Chondrocyte (in vitro differentiated cells): ENCODE results near the gene CTRB1. TPM values are rescaled to one million over a fixed set of nuclear protein-coding genes. Genes with fewer than 3 reads are reported as not detected.

ENCODE experiments used
- DNase-seq: peaks from one replicate; pipeline ENCODE4 v3.0.0; 2021; ENCODE audit warnings: mixed read lengths, low spot score
- H3K27ac Mint-ChIP-seq: one replicate; pipeline ENCODE4 v1.8.0; 2021; ENCODE audit warnings: mild to moderate bottlenecking, moderate library complexity, mixed read lengths; ENCODE audit not compliant: unreplicated experiment
- H3K27me3 Mint-ChIP-seq: 2 replicates; pipeline ENCODE4 v1.8.0; 2021; ENCODE audit warnings: low read depth, mixed read lengths
- H3K36me3 Mint-ChIP-seq: 2 replicates; pipeline ENCODE4 v1.8.0; 2021; ENCODE audit warnings: low read depth, mixed read lengths
- H3K4me1 Mint-ChIP-seq: 2 replicates; pipeline ENCODE4 v1.8.0; 2021; ENCODE audit warnings: low read depth, mild to moderate bottlenecking, mixed read lengths
- H3K4me3 Mint-ChIP-seq: one replicate; pipeline ENCODE4 v1.8.0; 2021; ENCODE audit warnings: mild to moderate bottlenecking, moderate library complexity, mixed read lengths; ENCODE audit not compliant: unreplicated experiment
- H3K9me3 Mint-ChIP-seq: 2 replicates; pipeline ENCODE4 v1.8.0; 2021; ENCODE audit warnings: low read depth, mixed read lengths
- CTCF ChIP-seq: fragments of 200-600 bp; sonication (generic); IDR thresholded peaks from 2 replicates; pipeline ENCODE4 v1.5.0; 2021; ENCODE audit warnings: antibody characterized with exemption, mild to moderate bottlenecking, moderate library complexity
- total RNA-seq: library from RNA; stranded (reverse); gene quantifications from 3 replicates; pipeline ENCODE4 v1.2.1, GENCODE V29; 2021

Gene CTRB1
- total RNA-seq, 1 donor from 2014 or later = not detected

GRCh38 chr16:75225678-75226515 lies 7.1 kb downstream of the CTRB1 start:
- peaks cover 8% of the 10 kb centered on the region for H3K4me1 Mint-ChIP-seq
- peaks cover 13% of the 10 kb centered on the region for H3K36me3 Mint-ChIP-seq
- no peaks in the 10 kb centered on the region for H3K9me3 Mint-ChIP-seq
- peak overlapping the region; percentile 43 for H3K27ac Mint-ChIP-seq
- TF ChIP-seq CTCF = no peak
- no peak for DNase-seq
- H3K4me3 Mint-ChIP-seq = no peak overlapping the region
- no peaks in the 10 kb centered on the region for H3K27me3 Mint-ChIP-seq

- peaks cover 19% of the 10 kb centered on the region for H3K36me3 Mint-ChIP-seq
- no peaks in the 10 kb centered on the region for H3K27me3 Mint-ChIP-seq
- TF ChIP-seq CTCF = no peak
- no peak overlapping the region for H3K27ac Mint-ChIP-seq
- H3K4me1 Mint-ChIP-seq = peaks cover 11% of the 10 kb centered on the region
- no peak overlapping the region for H3K4me3 Mint-ChIP-seq
- DNase-seq = no peak
- H3K9me3 Mint-ChIP-seq = no peaks in the 10 kb centered on the region
These were observed 8.0 kb downstream of the CTRB1 start for GRCh38 chr16:75226550-75227360.

DNA sequence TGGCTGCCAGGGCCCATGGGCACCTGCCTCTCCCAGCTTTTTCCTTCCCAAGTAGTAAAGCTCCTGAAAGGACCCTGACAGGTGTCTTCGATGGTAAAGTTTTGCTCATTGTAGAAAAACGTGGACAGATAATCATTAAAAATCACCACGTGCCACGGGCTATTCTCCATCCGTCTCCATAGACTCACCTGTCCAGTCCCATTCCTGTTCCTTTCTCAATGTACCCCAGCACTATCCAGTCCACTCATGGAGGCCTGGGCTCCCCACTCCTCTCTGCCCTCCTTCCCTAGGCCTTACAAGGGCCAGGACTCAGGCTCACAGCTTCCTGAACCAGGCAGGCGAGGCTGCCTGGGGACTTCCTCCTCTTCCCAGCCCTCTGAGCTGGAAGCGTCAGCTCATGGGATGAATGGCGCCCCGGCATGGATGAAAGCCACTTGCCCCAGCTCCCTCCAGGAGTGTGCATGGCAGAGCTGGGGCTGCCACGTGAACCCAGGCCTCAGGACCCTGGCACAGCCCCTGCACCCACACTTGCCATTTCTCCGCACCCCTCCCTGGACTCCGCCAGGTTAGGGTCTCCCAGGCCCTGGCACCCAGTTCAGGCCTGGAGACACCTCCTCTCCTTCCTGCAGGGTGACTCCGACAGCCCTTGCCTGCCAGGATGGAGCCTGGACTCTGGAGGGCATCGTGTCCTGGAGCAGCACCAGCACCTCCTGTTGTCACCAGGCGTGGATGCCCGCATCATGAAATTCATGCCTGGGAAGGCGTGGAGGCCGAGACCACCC lies 8.8 kb downstream of the CTRB1 start:
- Mint-ChIP-seq H3K27me3 (no peaks in the 10 kb centered on the region), H3K27ac (no peak overlapping the region), H3K4me1 (peaks cover 11% of the 10 kb centered on the region), H3K9me3 (no peaks in the 10 kb centered on the region), H3K4me3 (no peak overlapping the region), H3K36me3 (peaks cover 21% of the 10 kb centered on the region)
- no peak for TF ChIP-seq CTCF
- no peak for DNase-seq

- H3K4me3 Mint-ChIP-seq = no peak overlapping the region
- H3K4me1 Mint-ChIP-seq = peaks cover 11% of the 10 kb centered on the region
- DNase-seq = no peak
- H3K9me3 Mint-ChIP-seq = no peaks in the 10 kb centered on the region
- H3K27ac Mint-ChIP-seq = no peak overlapping the region
- H3K36me3 Mint-ChIP-seq = peaks cover 27% of the 10 kb centered on the region
- no peak for TF ChIP-seq CTCF
- H3K27me3 Mint-ChIP-seq = no peaks in the 10 kb centered on the region
These were observed 9.6 kb downstream of the CTRB1 start for GRCh38 chr16:75228143-75228976.
